Esophagus squamous epithelium (tissue), 5 donors: Measurements from ENCODE around the gene DOK3. TPM values are rescaled to one million over a fixed set of nuclear protein-coding genes. Genes with fewer than 3 reads are reported as not detected.

ENCODE experiments used
- DNase-seq: peaks from one replicate; lab custom pipeline; 2025; lab: John Stamatoyannopoulos, UW
- H3K27ac ChIP-seq, 4 donors: fragments of 200-600 bp; sonication (generic); one replicate each; pipeline ENCODE4 v1.5.1; 2016 to 2019; ENCODE audit warnings: mild to moderate bottlenecking in 1 of 4
- H3K27me3 ChIP-seq, 4 donors: fragments of 200-600 bp; sonication (generic); 1 replicate in 3 of 4; 2 replicates in 1 of 4; pipeline versions ENCODE4 v1.5.1 to v1.6.0; 2017 to 2021; ENCODE audit warnings: antibody characterized with exemption in 1 of 4
- H3K36me3 ChIP-seq, 3 donors: fragments of 200-600 bp; sonication (generic); one replicate each; pipeline ENCODE4 v1.5.1; 2016 to 2019
- H3K4me1 ChIP-seq, 3 donors: fragments of 200-600 bp; sonication (generic); one replicate each; pipeline ENCODE4 v1.5.1; 2017 to 2019
- H3K4me3 ChIP-seq, 4 donors: fragments of 200-600 bp; sonication (generic); 1 replicate in 3 of 4; 2 replicates in 1 of 4; pipeline ENCODE4 v1.5.1; 2016 to 2019; ENCODE audit warnings: mild to moderate bottlenecking in 2 of 4, moderate library complexity in 1 of 4
- H3K9me3 ChIP-seq, 3 donors: fragments of 200-600 bp; sonication (generic); one replicate each; pipeline ENCODE4 v1.5.1; 2016 to 2019
- CTCF ChIP-seq, 6 experiments: fragments of 450-650 bp in 4 of 6; fragments of 200-600 bp in 2 of 6; sonication (generic) in 2 of 6; IDR thresholded peaks; one replicate each; pipeline ENCODE4 v1.5.1; 2016 to 2019; ENCODE audit warnings: antibody characterized with exemption in 6 of 6, mild to moderate bottlenecking in 4 of 6, moderate library complexity in 4 of 6
- POLR2A ChIP-seq, 4 donors: fragments of 450-650 bp; IDR thresholded peaks; one replicate each; pipeline ENCODE4 v1.6.1; 2017; ENCODE audit warnings: antibody characterized with exemption in 4 of 4, mild to moderate bottlenecking in 4 of 4, moderate library complexity in 3 of 4
- WGBS, 2 donors: methylation state at CpG; one replicate each; pipeline ENCODE4 v1.1.5; 2018; 5-methylcytosine and 5-hydroxymethylcytosine counted together
- intact Hi-C: fragments of 100-400 bp; cut with DNase I; formaldehyde crosslinking; loops from one replicate; pipeline ENCODE4 v1.15.0; 2022
- total RNA-seq, 4 donors: library from RNA; depleted of rRNA; stranded (reverse); fragments of >200 nt; gene quantifications; one replicate each; pipeline ENCODE4 v1.1.0, GENCODE V29; 2016
- donor health status: DM: yes; HTN: yes; CAD: no.

Gene DOK3
- total RNA-seq, 4 donors from 2014 or later: 2.4 to 7.2 (median 4.4) TPM

- no peak for TF ChIP-seq POLR2A (IDR thresholded peaks at IDR 0.05)
- no peak for TF ChIP-seq CTCF (IDR thresholded peaks at IDR 0.05)
- Histone ChIP-seq H3K9me3 (no peaks in the 10 kb centered on the region), H3K27me3 (no peaks in the 10 kb centered on the region), H3K36me3 (peaks cover 0 to 23% (median 0%) of the 10 kb centered on the region in 3 donors), H3K4me1 (peaks cover 40 to 91% (median 48%) of the 10 kb centered on the region in 3 donors), H3K27ac (no peak overlapping the region), H3K4me3 (no peak overlapping the region)
- 75 to 93% methylated on average over 1 of the region's 1 CpG for WGBS, 2 donors
- no peak for DNase-seq
- intact Hi-C loops: no loop called here
Measured at GRCh38 chr5:177550122-177550521, 40.5 kb upstream of the DOK3 start.

- Histone ChIP-seq H3K9me3 (no peaks in the 10 kb centered on the region), H3K27ac (peak overlapping the region in 3 of 4 donors; percentile 14 to 57 (median 46)), H3K27me3 (no peaks in the 10 kb centered on the region), H3K36me3 (peaks cover 0 to 23% (median 0%) of the 10 kb centered on the region in 3 donors), H3K4me3 (no peak overlapping the region), H3K4me1 (peaks cover 41 to 98% (median 53%) of the 10 kb centered on the region in 3 donors)
- WGBS, 2 donors: 29 to 55% methylated on average over 1 of the region's 1 CpG
- no peak for DNase-seq
- intact Hi-C loops: no loop called here
- no peak for TF ChIP-seq POLR2A (IDR thresholded peaks at IDR 0.05)
- no peak for TF ChIP-seq CTCF (IDR thresholded peaks at IDR 0.05)
Measured at GRCh38 chr5:177548495-177548894, 38.9 kb upstream of the DOK3 start.

GRCh38 chr5:177547736-177548135, 38.1 kb upstream of the DOK3 start:
- peaks cover 0 to 27% (median 0%) of the 10 kb centered on the region in 3 donors for H3K36me3 ChIP-seq
- no peak overlapping the region for H3K4me3 ChIP-seq
- no peaks in the 10 kb centered on the region for H3K9me3 ChIP-seq
- H3K4me1 ChIP-seq: peaks cover 34 to 98% (median 50%) of the 10 kb centered on the region in 3 donors
- no peak for DNase-seq
- WGBS, 2 donors: 61% methylated on average over 3 of the region's 3 CpGs
- TF ChIP-seq POLR2A (IDR thresholded peaks at IDR 0.05) (no peak), CTCF (IDR thresholded peaks at IDR 0.05) (no peak)
- H3K27ac ChIP-seq: peak overlapping the region in 3 of 4 donors; percentile 46 to 57 (median 55)
- intact Hi-C loops: no loop called here
- no peaks in the 10 kb centered on the region for H3K27me3 ChIP-seq

GRCh38 chr5:177546258-177546741, 36.7 kb upstream of the DOK3 start:
- no peak for DNase-seq
- no peak for TF ChIP-seq CTCF (IDR thresholded peaks at IDR 0.05)
- no peak for TF ChIP-seq POLR2A (IDR thresholded peaks at IDR 0.05)
- Histone ChIP-seq H3K4me1 (peaks cover 30 to 92% (median 50%) of the 10 kb centered on the region in 3 donors), H3K36me3 (peaks cover 0 to 16% (median 0%) of the 10 kb centered on the region in 3 donors), H3K4me3 (peak overlapping the region in 1 of 4 donors; percentile 16), H3K27ac (peak overlapping the region; percentile 73 to 94 (median 86)), H3K27me3 (no peaks in the 10 kb centered on the region), H3K9me3 (no peaks in the 10 kb centered on the region)
- WGBS, 2 donors: 67% methylated on average over 1 of the region's 1 CpG; no CpG with 5 or more reads in 1 of the 2 donors
- intact Hi-C loops: no loop called here

GRCh38 chr5:177545487-177546257, 36.0 kb upstream of the DOK3 start:
- H3K4me1 ChIP-seq: peaks cover 30 to 92% (median 50%) of the 10 kb centered on the region in 3 donors
- peak overlapping the region; percentile 73 to 94 (median 86) for H3K27ac ChIP-seq
- peaks cover 0 to 10% (median 0%) of the 10 kb centered on the region in 3 donors for H3K36me3 ChIP-seq
- intact Hi-C loops: no loop called here
- H3K4me3 ChIP-seq: peak overlapping the region in 1 of 4 donors; percentile 16
- no peaks in the 10 kb centered on the region for H3K27me3 ChIP-seq
- no peak for DNase-seq
- TF ChIP-seq CTCF (IDR thresholded peaks at IDR 0.05) (no peak), POLR2A (IDR thresholded peaks at IDR 0.05) (no peak)
- 28 to 39% methylated on average over 4 of the region's 4 CpGs for WGBS, 2 donors
- H3K9me3 ChIP-seq: no peaks in the 10 kb centered on the region
